ENCODE results near the gene TUBGCP6.

- TF ChIP-seq CTCF (IDR thresholded peaks at IDR 0.05; ENCODE audit: extremely low read depth in 1 of 2, insufficient read depth in 1 of 2, low read depth in 1 of 2, low read length in 2 of 2) (no peak), EZH2 (IDR thresholded peaks at IDR 0.05; ENCODE audit: borderline replicate concordance, low read depth, low read length, severe bottlenecking) (no peak), POLR2A (IDR thresholded peaks at IDR 0.05; ENCODE audit: low read depth, low read length) (no peak), MAX (IDR thresholded peaks at IDR 0.05; ENCODE audit: insufficient read depth, insufficient read length) (no peak), JUN (IDR thresholded peaks at IDR 0.05; ENCODE audit: borderline replicate concordance, insufficient read depth, insufficient read length, low read depth) (no peak)
These were observed 75.6 kb downstream of the TUBGCP6 start for GRCh38 chr22:50169181-50169759.

Data from endothelial cell of umbilical vein (primary cell).